ENCODE data around the gene TPD52L1. TPM values are rescaled to one million over a fixed set of nuclear protein-coding genes. Genes with fewer than 3 reads are reported as not detected.

Gene TPD52L1
- total RNA-seq, 4 donors from 2014 or later = 123 to 234 (median 175) TPM

DNA sequence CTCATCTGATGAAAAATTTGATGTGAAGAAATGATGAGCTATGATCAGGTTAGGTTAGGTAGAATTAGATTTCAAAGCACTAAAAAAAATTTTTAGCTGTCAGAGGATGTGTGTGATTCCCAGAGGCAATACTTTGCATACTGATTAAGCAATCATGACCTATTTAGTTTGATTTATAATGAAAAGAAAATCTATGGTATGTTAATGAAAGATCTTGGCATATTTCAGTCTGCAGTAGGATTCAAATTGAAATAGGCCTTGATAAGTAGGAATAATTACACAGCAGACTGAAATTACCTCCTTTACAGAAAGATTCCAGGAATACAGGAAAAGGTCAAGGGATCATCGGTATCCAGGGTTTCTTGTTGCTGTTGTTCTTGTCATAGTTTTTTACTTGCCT, 78.9 kb downstream of the TPD52L1 start:
- TF ChIP-seq, protein P1, sequence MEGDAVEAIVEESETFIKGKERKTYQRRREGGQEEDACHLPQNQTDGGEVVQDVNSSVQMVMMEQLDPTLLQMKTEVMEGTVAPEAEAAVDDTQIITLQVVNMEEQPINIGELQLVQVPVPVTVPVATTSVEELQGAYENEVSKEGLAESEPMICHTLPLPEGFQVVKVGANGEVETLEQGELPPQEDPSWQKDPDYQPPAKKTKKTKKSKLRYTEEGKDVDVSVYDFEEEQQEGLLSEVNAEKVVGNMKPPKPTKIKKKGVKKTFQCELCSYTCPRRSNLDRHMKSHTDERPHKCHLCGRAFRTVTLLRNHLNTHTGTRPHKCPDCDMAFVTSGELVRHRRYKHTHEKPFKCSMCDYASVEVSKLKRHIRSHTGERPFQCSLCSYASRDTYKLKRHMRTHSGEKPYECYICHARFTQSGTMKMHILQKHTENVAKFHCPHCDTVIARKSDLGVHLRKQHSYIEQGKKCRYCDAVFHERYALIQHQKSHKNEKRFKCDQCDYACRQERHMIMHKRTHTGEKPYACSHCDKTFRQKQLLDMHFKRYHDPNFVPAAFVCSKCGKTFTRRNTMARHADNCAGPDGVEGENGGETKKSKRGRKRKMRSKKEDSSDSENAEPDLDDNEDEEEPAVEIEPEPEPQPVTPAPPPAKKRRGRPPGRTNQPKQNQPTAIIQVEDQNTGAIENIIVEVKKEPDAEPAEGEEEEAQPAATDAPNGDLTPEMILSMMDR (IDR thresholded peaks at IDR 0.05) = no peak
- TF ChIP-seq POLR2A (IDR thresholded peaks at IDR 0.05) = no peak
- WGBS, 2 donors = 39 to 53% methylated on average over 1 of the region's 1 CpG
- intact Hi-C loops (cut with DNase I; ENCODE audit: low total_unique reads) = no loop called here
- no peak overlapping the region for H3K4me3 ChIP-seq (ENCODE audit: low read depth, poor library complexity, severe bottlenecking)
- DNase-seq (ENCODE audit: low spot score in 2 of 2) = no peak

DNA sequence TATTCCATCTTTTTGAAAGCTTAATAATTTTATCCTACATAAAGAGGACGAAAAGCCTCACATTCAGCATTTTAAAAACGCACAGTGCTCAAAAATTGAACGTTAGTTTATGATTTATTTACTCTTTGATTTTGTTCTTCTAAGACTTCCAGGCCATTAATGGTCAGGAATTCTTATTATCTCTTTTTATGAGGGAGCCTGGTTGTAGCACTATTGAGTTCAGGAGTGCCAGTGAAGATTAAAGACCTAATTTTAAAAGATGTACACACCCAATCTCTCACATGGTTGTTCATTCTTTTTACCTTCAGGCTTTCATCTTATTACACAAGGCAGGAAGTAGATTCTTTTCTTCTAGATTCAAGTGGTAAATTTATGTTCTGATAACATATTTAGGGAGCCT, 79.6 kb downstream of the TPD52L1 start:
- TF ChIP-seq, protein P1 (IDR thresholded peaks at IDR 0.05) = no peak
- no peak for TF ChIP-seq POLR2A (IDR thresholded peaks at IDR 0.05)
- no peak for DNase-seq (ENCODE audit: low spot score in 2 of 2)
- intact Hi-C loops (cut with DNase I; ENCODE audit: low total_unique reads) = no loop called here
- WGBS, 2 donors = 45 to 49% methylated on average over 3 of the region's 3 CpGs
- no peak overlapping the region for H3K4me3 ChIP-seq (ENCODE audit: low read depth, poor library complexity, severe bottlenecking)

DNA sequence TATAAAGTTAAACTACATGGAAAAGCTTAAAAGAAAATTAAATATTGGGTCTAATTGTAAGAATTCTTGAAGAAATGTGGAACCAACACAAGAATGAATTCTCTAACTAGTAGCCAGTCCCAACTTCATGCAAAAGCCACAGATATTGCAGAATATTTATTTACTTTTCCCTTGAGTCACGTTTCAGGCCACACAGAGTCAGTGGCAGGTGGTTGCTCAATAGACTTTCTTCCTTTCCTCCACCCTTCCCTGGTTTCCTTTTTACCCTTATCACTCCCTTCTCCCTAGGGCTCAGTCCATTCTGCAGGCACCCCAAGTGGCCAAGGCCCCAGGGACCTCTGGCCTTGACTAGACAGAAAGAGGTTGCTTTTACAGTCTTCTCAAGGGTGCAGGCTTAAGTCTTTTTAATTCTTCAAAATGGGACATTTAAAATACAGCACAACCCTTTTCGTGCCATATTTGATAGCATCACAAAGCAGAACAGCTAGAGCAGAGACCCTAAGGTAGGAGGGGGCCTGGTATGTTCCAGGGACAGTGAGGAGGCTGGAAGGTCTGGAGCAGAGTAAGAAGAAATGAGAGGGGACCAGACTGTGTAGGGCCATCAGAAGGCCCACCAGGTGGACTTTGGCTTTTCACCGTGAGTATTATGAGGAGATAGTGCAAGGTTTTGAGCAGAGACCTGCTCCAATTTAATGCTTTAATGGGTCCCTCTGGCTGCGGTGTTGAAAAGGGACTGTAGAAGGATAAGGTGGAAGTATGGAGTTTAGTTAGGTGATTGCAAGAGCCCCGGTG, 83.2 kb downstream of the TPD52L1 start:
- no peak for DNase-seq (ENCODE audit: low spot score in 2 of 2)
- WGBS, 2 donors = 87% methylated on average over 5 of the region's 5 CpGs
- H3K4me3 ChIP-seq (ENCODE audit: low read depth, poor library complexity, severe bottlenecking) = no peak overlapping the region
- TF ChIP-seq, protein P1 (IDR thresholded peaks at IDR 0.05) = no peak
- no peak for TF ChIP-seq POLR2A (IDR thresholded peaks at IDR 0.05)
- intact Hi-C loops (cut with DNase I; ENCODE audit: low total_unique reads) = no loop called here

DNA sequence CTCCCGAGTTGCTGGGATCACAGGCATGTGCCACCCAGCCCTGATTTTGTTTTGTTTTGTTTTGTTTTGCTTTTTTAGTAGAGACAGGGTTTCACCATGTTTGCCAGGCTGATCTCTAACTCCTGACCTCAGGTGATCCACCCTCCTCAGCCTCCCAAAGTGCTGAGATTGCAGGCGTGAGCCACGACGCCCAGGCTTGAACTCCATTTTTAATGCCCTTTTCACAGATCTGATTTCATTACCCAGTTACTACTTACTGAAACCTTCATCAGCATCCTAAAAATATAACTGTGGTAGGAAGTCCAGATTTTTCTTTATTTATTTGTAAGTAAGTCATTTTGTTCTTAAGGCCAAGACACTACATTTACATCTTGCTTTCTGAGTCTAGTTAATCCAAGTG, 84.2 kb downstream of the TPD52L1 start:
- TF ChIP-seq, protein P1 (IDR thresholded peaks at IDR 0.05) = no peak
- no peak for TF ChIP-seq POLR2A (IDR thresholded peaks at IDR 0.05)
- 79 to 89% methylated on average over 4 of the region's 4 CpGs for WGBS, 2 donors
- no peak for DNase-seq (ENCODE audit: low spot score in 2 of 2)
- H3K4me3 ChIP-seq (ENCODE audit: low read depth, poor library complexity, severe bottlenecking) = no peak overlapping the region
- intact Hi-C loops (cut with DNase I; ENCODE audit: low total_unique reads) = no loop called here

DNA sequence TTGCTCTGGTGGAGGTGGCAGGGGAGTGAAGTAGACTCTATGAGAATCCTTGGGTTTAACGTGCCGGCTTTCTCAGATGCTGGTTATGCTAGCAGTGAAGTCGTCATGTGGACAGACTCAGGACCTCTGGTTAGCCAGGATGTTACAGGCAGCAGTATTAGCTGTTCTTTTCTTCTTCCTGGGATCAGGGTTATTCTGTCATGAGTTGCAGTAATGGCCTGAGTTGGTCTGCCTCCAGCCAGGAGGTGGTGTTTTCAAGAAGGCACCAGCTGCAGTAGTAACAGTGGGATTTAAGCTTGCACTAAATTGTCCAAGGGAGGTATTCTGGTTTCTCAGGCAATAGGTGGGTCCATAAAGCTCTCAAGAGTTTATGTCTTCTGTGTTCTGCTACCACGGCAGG, 91.5 kb downstream of the TPD52L1 start:
- DNase-seq (ENCODE audit: low spot score in 2 of 2) = no peak
- intact Hi-C loops (cut with DNase I; ENCODE audit: low total_unique reads) = no loop called here
- 70 to 87% methylated on average over 4 of the region's 4 CpGs for WGBS, 2 donors
- H3K4me3 ChIP-seq (ENCODE audit: low read depth, poor library complexity, severe bottlenecking) = no peak overlapping the region
- no peak for TF ChIP-seq POLR2A (IDR thresholded peaks at IDR 0.05)
- TF ChIP-seq, protein P1 (IDR thresholded peaks at IDR 0.05) = no peak
